Activated T-cell treated with anti-CD3 and anti-CD28 coated beads for 24 hours (primary cell): ENCODE data around the gene RANBP17.
"Not testable (repeated sequence)": the region's sequence is repeated elsewhere in the genome, so short reads cannot be mapped to it uniquely, and the experiment has no call there.

ENCODE experiments used
- DNase-seq: peaks from one replicate; pipeline ENCODE4 v3.0.0-alpha.2; 2020; ENCODE audit warnings: low read depth

The RANBP17 gene

DNA sequence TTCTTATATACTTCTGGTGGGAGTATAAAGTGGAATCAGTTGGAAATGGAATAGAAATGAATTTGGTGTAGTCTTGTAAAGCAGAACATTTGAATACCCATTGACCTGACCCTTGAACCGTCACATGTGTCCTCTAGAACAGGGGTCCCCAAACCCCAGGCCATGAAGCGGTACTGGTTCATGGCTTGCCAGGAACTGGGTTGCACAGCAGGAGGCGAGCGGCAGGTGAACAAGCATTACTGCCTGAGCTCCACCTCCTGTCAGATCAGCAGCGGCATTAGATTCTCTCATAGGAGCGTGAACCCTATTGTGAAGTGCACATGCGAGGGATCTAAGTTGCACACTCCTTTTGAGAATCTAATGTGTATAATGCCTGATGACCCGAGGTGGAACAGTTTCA is 80.0 kb downstream of the RANBP17 start:
- DNase-seq: no peak

GRCh38 chr5:170945275-170945674 is 83.5 kb downstream of the RANBP17 start:
- DNase-seq: no peak

GRCh38 chr5:170960567-170960966 is 98.7 kb downstream of the RANBP17 start:
- DNase-seq: no peak

GRCh38 chr5:170963521-170963920 is 101.7 kb downstream of the RANBP17 start:
- DNase-seq: no peak

GRCh38 chr5:170974461-170974860 is 112.6 kb downstream of the RANBP17 start:
- no peak for DNase-seq

DNA sequence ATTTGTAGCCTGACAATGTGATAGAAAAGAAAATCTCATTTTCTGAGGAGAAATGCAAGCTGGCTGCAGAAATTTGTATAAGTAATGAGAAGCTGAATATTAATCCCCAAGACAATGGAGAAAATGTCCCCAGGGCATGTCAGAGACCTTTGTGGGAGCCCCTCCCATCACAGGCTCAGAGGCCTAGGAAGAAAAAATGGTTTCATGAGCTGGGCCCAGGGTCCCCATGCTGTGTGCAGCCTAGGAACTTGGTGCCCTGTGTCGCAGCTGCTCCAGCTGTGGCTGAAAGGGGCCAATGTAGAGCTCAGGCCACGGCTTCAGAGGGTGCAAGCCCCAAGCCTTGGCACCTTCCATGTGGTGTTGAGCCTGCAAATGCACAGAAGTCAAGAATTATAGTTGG is 118.4 kb downstream of the RANBP17 start:
- not testable (repeated sequence) for DNase-seq

DNA sequence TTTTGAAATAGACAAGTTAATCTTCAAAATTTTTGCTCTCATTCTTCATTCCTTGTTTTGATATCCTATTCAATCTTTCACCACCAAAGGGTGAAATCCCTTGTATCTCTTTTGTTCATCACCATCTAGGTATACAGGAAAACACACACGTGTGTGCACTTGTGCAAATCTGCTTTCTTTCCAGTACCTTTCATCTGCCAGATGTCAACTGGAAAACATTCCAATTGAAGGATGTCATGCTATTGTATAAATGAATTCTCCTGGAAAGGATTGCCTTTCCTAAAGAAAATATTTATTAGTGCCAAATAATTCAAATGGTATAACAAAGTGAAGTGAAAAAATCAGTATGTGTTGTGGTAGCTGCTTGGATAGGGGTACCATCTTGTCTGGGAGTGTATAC is 123.7 kb downstream of the RANBP17 start:
- DNase-seq: no peak

DNA sequence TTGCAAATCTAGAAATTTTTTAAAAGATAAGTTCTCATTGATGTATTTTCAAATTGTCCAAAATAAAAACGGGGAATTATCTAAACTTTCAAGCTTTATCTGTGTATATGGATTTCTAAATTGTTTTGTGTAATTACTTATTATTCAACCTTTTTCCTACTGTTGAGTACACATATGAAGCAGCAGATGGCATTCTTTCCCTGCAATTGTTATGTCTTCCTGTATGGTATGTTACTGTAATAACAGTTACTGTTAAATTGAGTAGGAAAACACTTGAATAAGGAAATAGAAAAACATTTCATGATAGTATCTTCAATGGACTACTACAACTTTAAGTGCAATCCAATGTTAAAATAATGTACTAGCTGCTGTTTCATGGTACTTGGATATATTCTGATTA is 124.8 kb downstream of the RANBP17 start:
- no peak for DNase-seq

GRCh38 chr5:170993476-170993875 is 131.7 kb downstream of the RANBP17 start:
- no peak for DNase-seq

DNA sequence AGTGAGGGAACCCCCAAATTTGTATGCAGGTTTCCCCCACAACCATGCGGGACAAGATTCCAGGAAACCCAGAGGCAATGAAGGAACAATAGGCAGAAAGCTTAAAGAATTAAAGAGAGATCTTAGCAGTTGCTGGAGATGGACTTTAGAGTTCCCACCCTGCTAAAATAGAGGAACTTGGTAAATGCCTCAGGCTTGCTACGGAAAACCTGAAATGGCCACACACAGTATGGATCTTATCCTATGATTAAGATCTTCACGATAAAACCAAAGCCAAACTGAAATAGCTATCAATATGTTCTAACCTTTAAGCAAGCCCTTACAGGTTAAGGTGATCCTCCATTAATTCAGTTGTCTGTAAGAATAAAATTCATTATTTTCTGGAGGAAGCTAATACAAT is 148.3 kb downstream of the RANBP17 start:
- DNase-seq: no peak

GRCh38 chr5:171010816-171011215 is 149.0 kb downstream of the RANBP17 start:
- no peak for DNase-seq

GRCh38 chr5:171023508-171023907 is 161.7 kb downstream of the RANBP17 start:
- no peak for DNase-seq

DNA sequence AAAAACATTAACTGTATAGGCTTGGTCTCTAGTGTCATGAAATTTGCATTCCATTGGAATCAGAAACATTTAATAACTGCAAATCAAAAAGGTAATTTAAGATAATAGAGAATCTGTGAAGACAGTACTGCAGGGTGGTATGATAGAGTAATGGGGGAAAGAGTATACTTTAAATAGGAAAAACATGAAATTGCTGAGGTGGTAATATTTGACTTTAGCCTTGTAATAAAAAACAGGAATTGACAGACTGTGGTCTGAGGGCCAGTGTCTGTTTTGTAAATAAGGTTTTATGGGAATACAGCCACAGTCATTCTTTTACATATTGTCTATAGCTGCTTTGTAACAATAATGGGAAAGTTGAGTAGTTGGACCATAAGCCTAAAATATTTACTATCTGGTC is 162.3 kb downstream of the RANBP17 start:
- no peak for DNase-seq

DNA sequence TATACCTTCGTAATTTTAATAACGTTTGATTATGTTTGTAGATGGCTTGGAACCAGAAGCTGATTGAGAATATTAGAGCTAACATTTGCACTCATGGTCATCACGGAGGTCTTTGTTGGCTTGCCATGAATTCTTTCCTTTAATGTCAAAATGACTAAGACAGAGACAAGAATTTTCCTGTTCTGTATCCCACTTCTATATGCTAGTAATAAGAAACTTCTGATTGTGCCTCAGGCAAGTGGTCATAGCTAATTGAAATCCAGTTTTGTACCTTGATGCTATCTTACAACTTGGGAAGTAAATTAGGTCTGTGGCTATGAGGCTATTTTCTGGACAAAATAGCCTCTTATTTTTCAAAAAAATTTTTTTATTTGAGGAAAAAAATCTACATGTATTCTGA is 167.6 kb downstream of the RANBP17 start:
- DNase-seq: no peak

DNA sequence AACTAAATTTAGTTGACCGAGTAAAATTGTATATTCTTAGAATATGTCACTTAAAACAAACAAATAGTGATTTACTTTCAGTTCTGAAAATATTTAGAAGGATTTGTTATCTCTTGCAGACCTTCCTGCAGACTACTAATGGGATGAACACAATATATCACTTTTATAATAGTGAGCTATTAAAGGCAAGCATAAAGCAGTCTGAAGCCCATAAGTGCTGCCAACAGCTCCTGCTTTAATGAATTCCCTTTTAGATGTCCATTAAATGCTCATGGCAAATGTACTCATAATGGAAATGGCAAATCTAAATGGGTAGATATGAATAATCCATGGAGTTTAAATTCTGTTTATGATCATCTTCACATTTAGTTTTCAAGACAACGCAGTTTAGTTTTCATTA is 170.2 kb downstream of the RANBP17 start:
- no peak for DNase-seq

DNA sequence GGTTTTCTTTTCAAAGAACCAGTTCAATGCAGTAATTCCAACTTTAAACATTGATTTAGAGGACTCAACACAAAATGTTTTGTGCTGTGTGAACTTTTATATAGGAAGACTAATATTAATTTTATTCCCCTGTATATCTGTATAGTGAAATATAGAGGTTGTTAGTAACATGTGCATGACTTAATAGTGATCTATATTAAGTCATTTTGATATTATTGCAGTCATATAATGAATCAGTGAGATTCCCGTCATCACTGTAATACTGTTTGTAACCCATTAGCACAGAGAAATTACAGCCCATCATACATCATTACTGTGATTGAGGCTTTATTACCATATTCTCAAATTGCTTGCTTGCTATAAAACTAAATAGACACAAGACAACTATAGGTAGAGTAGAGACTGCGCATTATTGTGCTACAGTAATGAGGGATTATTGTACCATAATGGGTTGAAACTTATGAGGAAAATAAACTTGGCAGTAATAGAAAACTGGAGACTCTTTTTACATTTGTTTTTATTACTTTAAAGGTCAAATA is 170.7 kb downstream of the RANBP17 start:
- no peak for DNase-seq

GRCh38 chr5:171041893-171042292 is 180.1 kb downstream of the RANBP17 start:
- not testable (repeated sequence) for DNase-seq

DNA sequence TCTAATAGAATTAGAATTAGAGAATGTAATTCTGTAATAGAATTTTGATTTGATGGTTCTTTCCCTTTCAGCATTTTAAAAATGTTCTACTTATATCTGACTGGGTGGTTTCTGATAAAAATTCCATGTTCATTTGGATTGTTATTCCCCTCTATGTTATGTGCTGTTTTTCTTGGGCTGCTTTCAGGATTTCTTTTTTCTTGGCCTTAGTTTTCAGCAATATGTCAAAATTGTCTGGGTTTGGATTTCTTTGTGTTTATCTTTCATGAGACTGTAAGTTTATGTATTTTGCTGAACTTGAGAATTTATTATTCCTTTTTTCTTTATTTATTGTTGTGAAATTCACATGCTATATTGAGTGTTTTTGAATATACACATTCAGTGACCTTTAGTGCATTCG is 189.1 kb downstream of the RANBP17 start:
- DNase-seq: no peak

DNA sequence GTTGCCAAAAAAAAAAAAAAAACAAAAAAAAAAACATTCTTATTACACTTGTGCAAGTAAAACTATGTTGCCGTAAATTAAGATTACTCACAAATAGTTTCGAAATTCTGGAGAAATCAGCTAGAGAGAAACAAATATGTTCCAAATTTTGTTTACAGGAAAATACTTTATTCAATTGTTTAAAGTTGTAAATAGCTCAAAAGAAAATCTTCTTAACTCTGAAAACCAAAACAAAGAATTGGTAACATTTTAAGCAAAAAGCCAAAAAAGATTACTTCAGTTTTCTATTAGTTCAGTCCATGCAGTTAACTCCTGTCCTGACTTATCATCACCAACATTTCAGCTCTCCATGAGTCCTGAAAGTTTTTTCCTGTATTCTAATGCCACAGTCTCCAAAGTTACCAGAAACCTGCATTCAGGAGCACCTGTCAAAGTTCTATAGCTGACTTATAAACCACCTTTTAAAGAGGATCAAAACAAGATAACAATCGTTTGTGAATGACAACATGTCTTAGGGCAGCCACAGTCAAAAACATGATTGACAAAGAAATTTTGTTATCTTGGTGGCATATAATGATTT is 194.1 kb downstream of the RANBP17 start:
- no peak for DNase-seq

GRCh38 chr5:171067540-171068130 is 205.8 kb downstream of the RANBP17 start:
- no peak for DNase-seq

GRCh38 chr5:171074747-171075146 is 212.9 kb downstream of the RANBP17 start:
- DNase-seq: no peak

DNA sequence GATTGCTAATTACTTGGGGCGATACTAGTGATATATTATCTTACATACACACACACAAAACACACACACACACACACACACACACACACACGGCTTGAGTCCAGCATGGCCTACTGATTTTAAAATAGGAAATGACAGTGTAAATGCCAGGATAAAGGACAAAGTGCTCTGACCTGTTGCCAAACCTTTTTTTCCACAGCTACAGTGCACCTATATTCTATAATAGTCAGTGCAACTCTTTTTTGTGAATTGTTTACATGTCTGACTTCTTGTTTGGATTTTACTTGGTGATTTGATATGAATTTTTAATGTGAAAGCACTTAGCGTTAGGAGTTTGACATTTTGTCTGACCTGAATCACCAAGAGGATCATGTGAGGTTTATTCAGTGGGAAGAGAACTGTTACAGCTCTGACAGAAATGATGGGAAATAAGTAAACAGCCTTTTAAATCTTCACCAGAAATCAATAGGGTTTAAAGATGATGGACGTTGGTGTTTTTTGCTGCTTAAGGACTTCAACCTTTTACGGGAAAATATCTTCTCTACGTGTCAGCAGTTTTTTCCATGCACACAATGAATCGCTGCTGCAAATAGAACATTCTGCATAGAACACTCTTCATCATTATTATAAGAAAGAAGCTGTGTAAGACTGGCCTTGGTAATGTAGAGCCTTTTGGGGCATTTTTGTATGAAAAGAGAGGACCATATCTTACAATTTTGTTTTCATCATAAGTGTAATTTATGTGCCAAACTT is 218.5 kb downstream of the RANBP17 start:
- no peak for DNase-seq

GRCh38 chr5:171081319-171081718 is 219.5 kb downstream of the RANBP17 start:
- no peak for DNase-seq
